Measurements from ENCODE around the gene AQP1. TPM values are rescaled to one million over a fixed set of nuclear protein-coding genes. Genes with fewer than 3 reads are reported as not detected.

Gene AQP1
- total and polyA plus RNA-seq, 10 of the 15 experiments (the other 5 are each of a cell fraction or from before 2014, with no cell fraction given): 0.03 to 0.64 TPM; not detected in 8

GRCh38 chr7:30941582-30942323 lies 30.1 kb downstream of the AQP1 start (continued):
- no peak for TF ChIP-seq ZNF592 (IDR thresholded peaks at IDR 0.05)
- TF ChIP-seq IRF3 (IDR thresholded peaks at IDR 0.05): no peak
- no peak for TF ChIP-seq ZZZ3 (IDR thresholded peaks at IDR 0.05; ENCODE audit: control insufficient read depth, insufficient read length, low read depth)
- no peak for TF ChIP-seq ZNF622 (IDR thresholded peaks at IDR 0.05)

- ChIA-PET RAD21 (ENCODE audit: unreplicated experiment) (no interaction called here), SMC1A (ENCODE audit: uncharacterized antibody, unreplicated experiment) (no interaction called here), CTCF (interaction anchor here (1.2 kb wide), 1 partner anchor 11 kb away, joined by 4 read pairs; no protein-coding TSS in a partner anchor), POLR2A (no interaction called here)
- ATAC-seq: no peak
- no peak overlapping the region for H3K4me3 ChIP-seq
- H3K27ac ChIP-seq (ENCODE audit: control insufficient read depth, insufficient read depth): no peak overlapping the region
- no peaks in the 10 kb centered on the region for H3K4me1 ChIP-seq (ENCODE audit: control insufficient read depth, insufficient read depth, low read length)
- H3K9ac ChIP-seq (ENCODE audit: control insufficient read depth, insufficient read depth, low read length): no peak overlapping the region
- in situ Hi-C loops (cut with MboI) (no loop called here), intact Hi-C loops (cut with micrococcal nuclease; ENCODE audit: unreplicated experiment) (no loop called here)
- H2AFZ ChIP-seq (ENCODE audit: control insufficient read depth, low read depth, low read length): no peak overlapping the region
- no peak for FAIRE-seq
- H3K27me3 ChIP-seq (replicated peaks in 1 of 2; ENCODE audit: control insufficient read depth in 2 of 2, insufficient read depth in 2 of 2, low read length in 1 of 2): no peaks in the 10 kb centered on the region
- DNase-seq (ENCODE audit: low read depth, low spot score): no peak
- no TSS peak for BruUV-seq (replicated peaks)
- no peaks in the 10 kb centered on the region for H3K36me3 ChIP-seq (ENCODE audit: control insufficient read depth in 2 of 2, insufficient read depth in 2 of 2, low read length in 1 of 2)
- no peaks in the 10 kb centered on the region for H4K20me1 ChIP-seq (ENCODE audit: control insufficient read depth, insufficient read depth)
- H3K4me2 ChIP-seq (ENCODE audit: control insufficient read depth, insufficient read depth): no peak overlapping the region
- H3K9me3 ChIP-seq (replicated peaks; ENCODE audit: control insufficient read depth, insufficient read depth, low read length): no peaks in the 10 kb centered on the region; the same call in 2 of the 3 replicates
- no peaks in the 10 kb centered on the region for H3K79me2 ChIP-seq (ENCODE audit: control insufficient read depth, insufficient read depth, low read length)
- TF ChIP-seq IRF5 (IDR thresholded peaks at IDR 0.05; ENCODE audit: borderline replicate concordance): no peak
- TF ChIP-seq NR2C2 (IDR thresholded peaks at IDR 0.05; ENCODE audit: borderline replicate concordance, control insufficient read depth, insufficient read length, low read depth): no peak
- no peak for TF ChIP-seq BCLAF1 (IDR thresholded peaks at IDR 0.05)
- TF ChIP-seq SRF (IDR thresholded peaks at IDR 0.05; ENCODE audit: low read depth in 2 of 2, low read length in 2 of 2): no peak
These were observed 38.5 kb downstream of the AQP1 start for GRCh38 chr7:30950197-30950596.
